ENCODE measurements around the gene ESPNL. TPM values are rescaled to one million over a fixed set of nuclear protein-coding genes. Genes with fewer than 3 reads are reported as not detected.
"Not testable (repeated sequence)": the region's sequence is repeated elsewhere in the genome, so short reads cannot be mapped to it uniquely, and the experiment has no call there.

The ESPNL gene
- total RNA-seq, 1 experiment from 2014 or later = 0.85 TPM

GRCh38 chr2:238114331-238114841, 14.2 kb downstream of the ESPNL start:
- no peak for DNase-seq (ENCODE audit: low read depth)

- no peak for DNase-seq (ENCODE audit: low read depth)
These were observed 14.9 kb downstream of the ESPNL start for GRCh38 chr2:238114851-238115660.

DNA sequence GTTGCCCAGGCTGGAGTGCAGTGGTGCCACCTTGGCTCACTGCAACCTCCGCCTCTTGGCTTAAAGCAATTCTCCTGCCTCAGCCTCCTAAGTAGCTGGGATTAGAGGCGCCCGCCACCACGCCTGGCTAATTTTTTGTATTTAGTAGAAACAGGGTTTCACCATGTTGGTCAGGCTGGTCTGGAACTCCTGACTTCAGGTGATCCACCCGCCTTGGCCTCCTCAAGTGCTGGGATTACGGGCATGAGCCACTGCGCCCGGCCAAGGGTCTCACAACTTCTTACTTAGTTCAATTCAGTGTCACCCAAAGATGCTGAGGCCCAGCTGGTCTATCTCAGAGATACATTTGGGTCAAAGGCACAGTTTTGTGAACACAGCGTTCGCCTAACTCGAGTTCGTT, 15.6 kb downstream of the ESPNL start:
- not testable (repeated sequence) for DNase-seq (ENCODE audit: low read depth)

DNA sequence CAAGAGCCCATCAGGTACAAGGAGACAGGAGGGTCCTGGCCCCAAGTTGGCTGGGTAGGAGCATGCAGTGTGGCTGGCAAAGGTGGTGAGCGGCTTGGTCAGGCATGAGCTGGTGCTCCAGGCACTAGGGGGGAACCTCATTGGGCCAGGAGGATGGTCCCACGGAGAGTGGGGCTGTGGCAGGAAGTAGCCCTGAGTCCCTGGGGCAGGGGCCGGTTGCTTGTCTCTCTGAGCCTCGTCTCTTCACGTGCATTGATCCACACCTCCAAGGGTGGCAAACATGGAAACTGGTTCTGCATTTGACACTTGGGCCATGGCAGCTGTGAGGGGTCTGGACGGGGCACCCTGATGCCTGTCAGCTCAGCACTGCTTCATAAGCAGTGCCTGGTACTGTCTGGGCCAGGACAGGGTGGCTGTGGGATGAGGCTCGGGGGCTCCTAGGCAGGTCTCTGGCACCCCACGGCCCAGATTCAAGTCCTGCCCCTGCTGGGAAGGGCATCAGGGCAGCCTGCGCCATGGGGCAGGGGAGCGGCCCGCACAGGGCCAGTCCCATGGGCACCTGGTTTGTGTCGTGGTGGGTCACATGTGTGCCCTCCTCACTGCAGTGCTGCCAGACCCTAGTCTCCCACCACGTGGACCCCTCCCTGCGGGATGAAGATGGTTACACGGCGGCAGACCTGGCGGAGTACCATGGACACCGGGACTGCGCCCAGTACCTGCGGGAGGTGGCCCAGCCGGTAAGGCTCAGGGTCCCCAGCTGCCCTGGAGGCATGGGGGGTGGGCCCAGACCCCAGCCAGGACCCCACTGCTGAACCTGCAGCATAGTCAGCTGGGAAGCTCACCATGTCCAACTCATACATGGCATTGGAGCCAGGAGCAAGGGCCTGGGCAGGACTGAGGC, 16.4 kb downstream of the ESPNL start:
- DNase-seq (ENCODE audit: low read depth) = no peak

- no peak for DNase-seq (ENCODE audit: low read depth)
These were observed 17.3 kb downstream of the ESPNL start for GRCh38 chr2:238117199-238118154.

DNA sequence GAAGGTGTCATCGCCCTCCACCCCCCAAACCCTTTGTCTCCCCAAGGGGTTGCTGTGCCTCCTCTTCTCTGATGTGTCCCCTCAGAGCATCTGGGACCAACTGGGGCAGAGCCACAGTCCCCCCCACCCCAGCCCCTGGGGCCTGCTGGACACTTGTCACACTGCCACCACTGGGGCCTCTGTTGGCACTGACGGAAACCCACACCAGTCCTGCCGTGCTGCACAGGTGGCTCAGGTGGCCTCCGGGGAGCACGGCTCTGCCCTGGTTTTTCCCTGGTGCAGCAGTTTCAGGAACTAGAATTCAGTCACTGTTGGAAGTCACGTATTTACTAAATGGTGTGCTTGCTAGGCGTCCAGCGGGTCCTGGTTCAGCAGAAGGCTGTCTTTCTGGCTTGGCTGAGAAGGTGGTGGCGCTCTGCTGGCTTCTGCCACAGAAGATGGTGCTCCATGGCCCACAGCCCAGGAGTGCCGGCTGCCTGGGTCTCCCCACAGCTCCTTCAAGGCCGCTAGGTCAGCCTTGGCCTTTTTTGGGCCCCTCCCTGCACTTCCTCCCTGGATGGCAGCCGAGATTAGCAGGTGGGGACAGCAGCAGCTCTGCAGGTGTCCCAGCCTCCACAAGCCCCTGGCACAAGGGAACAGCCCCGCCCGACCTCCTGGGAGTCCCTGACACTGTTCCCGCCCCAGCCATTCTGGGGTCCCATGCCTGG, 19.8 kb downstream of the ESPNL start:
- no peak for DNase-seq (ENCODE audit: low read depth)

- no peak for DNase-seq (ENCODE audit: low read depth)
These were observed 20.5 kb downstream of the ESPNL start for GRCh38 chr2:238120463-238121298.

GRCh38 chr2:238121511-238122286, 21.6 kb downstream of the ESPNL start:
- DNase-seq (ENCODE audit: low read depth) = no peak

DNA sequence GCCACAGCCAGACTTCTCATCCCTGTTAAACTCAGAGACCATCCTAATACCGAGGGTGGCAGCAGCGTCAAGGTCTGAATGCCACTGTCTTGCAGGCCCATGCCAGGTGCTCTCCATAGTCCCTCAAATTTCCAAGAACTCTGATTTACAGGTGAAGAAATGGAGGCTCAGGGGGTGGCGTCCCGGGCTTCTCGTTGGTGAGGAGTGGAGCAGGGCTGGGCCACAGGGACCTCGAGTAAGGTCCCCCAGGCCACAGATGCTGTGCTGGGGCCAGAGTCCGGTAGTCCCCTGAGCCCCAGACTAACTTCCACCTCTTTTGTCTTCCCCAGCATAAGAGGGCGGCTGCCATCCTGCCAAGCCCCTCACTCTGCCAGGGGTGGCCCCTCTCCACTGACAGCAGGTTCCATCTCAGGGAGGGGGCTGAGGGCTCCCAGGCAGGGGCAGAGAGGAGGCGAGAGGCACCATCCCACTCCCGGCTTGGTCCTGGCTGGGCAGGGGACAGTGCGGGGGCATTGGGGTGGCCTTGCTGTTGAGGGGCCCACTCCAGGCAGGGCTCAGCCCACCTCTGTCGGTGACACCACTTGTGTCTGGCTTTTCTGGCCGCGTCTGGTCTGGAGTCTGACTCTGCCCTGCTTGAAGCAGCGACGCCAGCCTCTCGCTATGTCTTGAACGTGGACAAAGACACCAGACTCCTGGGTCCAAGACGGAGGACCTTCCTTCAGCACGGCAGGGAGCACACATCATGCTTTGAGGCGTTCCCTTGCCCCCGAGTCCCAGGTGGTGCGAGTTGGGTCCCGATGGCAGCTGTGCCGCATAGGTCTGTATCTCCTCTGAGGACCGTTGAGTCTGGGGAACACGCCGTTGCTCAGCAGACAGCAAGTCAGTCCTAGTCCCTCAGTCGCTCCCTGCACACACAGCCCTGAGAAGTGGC, 22.4 kb downstream of the ESPNL start:
- no peak for DNase-seq (ENCODE audit: low read depth)

GRCh38 chr2:238123218-238123971, 23.3 kb downstream of the ESPNL start:
- no peak for DNase-seq (ENCODE audit: low read depth)

- DNase-seq (ENCODE audit: low read depth) = no peak
These were observed 23.9 kb downstream of the ESPNL start for GRCh38 chr2:238123991-238124470.

GRCh38 chr2:238124488-238125126, 24.5 kb downstream of the ESPNL start:
- DNase-seq (ENCODE audit: low read depth) = no peak

DNA sequence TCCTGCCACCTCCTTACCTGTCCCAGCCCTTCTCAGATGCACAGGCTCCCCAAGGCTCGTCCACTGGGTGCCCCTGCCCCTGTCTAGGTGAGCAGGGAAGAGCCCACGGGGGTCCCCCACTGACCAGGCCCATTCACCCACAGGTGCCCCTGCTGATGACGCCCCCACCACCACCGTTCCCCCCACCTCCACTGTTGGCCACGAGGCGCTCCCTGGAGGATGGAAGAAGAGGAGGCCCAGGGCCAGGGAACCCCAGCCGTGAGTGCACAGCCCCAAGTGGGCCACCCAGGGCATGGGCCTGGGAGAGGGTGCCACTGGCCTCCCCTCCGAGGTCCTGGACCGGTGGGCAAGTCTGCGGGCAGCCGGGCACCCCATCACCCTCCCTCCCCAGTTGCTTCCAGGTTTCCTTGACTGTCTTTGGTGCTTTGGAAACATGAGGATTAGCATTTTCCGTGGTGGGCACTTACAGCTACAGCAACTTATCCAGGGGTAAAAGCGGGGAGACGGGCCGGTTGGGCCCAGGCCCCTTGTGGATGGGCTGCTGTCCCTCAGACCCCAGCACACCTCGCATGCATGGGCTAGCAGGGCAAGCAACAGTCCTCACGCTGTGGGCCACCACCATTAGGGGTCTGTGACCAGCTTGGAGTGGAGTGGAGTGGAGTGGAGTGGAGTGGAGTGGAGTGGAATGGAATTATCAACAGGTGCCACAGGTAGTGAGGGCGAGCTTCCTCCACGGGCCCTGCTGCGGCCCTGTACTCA, 25.2 kb downstream of the ESPNL start:
- no peak for DNase-seq (ENCODE audit: low read depth)

GRCh38 chr2:238126338-238126737, 26.2 kb downstream of the ESPNL start:
- DNase-seq (ENCODE audit: low read depth) = no peak

DNA sequence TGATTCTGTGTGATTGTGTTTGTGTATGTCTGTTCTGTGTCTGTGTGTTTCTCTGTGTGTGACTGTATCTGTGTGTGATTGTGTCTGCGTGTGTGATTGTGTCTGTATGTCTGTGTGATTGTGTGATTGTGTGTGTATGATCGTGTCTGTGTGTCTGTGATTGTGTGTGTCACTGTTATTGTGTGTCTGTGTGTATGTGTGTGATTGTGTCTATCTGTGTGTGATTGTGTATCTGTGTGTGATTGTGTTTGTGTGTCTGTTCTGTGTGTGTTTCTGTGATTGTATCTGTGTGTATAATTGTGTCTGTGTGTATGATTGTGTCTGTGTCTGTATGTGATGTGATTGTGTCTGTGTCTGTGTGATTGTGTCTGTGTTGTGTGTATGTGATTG, 26.6 kb downstream of the ESPNL start:
- no peak for DNase-seq (ENCODE audit: low read depth)
